PC-9 (cell line): ENCODE measurements around the gene URAD.

Source experiments
- EZH2 ChIP-seq: fragments of 200-600 bp; sonication (generic); IDR thresholded peaks from 2 replicates; pipeline ENCODE4 v1.8.0; 2017; ENCODE audit warnings: antibody characterized with exemption, low read depth
- TF ChIP-seq, protein P1 (sequence below): fragments of 200-600 bp; sonication (generic); conservative IDR thresholded peaks from 2 replicates; pipeline ENCODE4 v1.6.1; 2017; ENCODE audit warnings: mixed run types, antibody characterized with exemption, mild to moderate bottlenecking, moderate library complexity

DNA sequence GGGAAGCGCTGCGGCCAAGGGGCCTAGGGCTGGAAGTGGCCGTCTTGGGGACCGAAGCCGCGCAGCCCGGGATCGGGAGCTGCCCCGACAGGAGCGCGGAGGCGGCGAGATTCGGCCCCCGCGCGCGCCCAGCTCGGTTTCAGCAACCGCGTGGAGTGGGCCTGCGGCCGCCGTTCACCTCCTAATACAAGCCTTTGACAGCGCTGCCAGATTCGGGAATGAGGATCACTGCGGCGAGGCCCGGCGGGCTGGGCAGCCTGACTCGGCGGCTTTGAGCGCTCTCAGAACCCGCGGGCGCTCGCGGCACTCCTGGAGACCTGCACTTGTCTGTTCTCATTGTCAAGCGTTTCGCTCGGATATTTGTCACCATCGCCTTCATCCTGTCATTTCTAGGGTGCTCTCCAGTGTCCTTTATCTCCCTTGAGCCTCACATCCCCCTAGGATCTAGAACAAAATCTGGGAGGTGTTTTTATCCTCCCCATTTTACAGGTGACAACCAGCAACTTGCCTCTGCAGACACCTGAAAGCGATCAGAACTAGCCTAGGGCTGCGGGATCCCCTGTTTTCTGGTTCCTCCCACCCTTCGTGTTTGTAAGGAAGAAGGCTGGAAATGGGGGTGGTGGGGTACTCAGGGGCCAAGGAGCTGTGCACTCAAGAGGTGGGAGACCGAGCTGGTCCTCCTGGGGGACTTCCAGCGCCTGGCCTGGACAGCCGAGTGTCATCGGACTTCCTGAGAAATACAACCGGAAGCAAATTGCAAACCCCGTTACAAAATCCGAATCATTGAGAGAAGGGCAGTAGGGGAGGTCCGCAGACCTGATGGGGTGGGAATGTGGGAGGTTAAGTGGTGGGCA, 17.9 kb downstream of the URAD start:
- TF ChIP-seq, protein P1, sequence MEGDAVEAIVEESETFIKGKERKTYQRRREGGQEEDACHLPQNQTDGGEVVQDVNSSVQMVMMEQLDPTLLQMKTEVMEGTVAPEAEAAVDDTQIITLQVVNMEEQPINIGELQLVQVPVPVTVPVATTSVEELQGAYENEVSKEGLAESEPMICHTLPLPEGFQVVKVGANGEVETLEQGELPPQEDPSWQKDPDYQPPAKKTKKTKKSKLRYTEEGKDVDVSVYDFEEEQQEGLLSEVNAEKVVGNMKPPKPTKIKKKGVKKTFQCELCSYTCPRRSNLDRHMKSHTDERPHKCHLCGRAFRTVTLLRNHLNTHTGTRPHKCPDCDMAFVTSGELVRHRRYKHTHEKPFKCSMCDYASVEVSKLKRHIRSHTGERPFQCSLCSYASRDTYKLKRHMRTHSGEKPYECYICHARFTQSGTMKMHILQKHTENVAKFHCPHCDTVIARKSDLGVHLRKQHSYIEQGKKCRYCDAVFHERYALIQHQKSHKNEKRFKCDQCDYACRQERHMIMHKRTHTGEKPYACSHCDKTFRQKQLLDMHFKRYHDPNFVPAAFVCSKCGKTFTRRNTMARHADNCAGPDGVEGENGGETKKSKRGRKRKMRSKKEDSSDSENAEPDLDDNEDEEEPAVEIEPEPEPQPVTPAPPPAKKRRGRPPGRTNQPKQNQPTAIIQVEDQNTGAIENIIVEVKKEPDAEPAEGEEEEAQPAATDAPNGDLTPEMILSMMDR: no peak
- TF ChIP-seq EZH2: no peak
